ENCODE results near the gene PTPN21.
"Not testable (repeated sequence)": the region's sequence is repeated elsewhere in the genome, so short reads cannot be mapped to it uniquely, and the experiment has no call there.

The PTPN21 gene

GRCh38 chr14:88553886-88554456, 836 bp downstream of the PTPN21 start:
- Histone ChIP-seq H3K27ac (peak overlapping the region; percentile 53 to 93 (median 81)), H3K4me3 (peak overlapping the region; percentile 42 to 72 (median 54))

DNA sequence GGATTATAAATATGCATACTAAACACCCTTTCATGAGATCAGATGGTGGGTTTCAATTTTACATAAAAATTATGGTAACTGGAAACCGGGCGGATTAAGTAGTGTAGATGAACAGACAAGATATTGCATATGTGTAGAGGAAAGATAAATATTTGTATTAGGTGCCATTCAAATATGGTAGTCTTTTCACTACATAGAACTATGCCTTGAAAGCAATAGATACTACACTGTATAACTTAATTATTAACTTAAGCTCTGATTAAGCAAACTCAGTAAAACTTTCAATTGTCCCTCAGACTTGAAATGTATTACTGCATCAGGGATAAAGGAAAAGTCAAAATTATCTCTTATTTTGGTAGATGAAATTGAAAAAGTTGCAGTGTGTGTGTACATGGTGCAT, 1.9 kb downstream of the PTPN21 start:
- H3K4me3 ChIP-seq = no peak overlapping the region
- no peak overlapping the region for H3K27ac ChIP-seq

DNA sequence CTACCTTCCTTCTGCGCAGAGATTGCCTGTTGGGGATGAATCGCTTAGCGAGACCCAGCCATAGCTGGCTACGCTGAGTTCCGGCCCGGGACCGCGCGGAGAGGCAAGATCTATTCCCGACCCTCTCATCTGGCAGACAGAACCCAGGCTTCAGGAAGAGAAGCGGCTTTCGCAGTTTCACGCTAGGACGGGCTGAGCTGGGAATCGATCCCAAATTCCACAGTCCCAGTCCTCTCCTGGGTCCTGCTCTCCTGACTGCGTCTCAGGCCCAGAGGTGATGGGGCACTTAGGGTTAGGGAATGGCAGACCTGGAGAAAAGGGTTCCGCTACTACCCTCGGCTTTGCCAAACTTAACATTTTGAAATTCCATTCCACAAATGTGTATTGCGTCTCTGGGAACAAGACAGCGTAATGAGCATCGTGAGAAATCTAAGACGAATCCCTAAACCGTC, 2.8 kb downstream of the PTPN21 start:
- H3K27ac ChIP-seq = peak overlapping the region in 15 of 21 experiments; percentile 6 to 88 (median 62)

GRCh38 chr14:88551094-88551870, 3.5 kb downstream of the PTPN21 start:
- H3K27ac ChIP-seq = peak overlapping the region in 17 of 21 experiments; percentile 6 to 88 (median 53)
- H3K4me3 ChIP-seq = peak overlapping the region; percentile 37 to 70 (median 53)

More for the DNA sequence above, 2.8 kb downstream of the PTPN21 start:
- peak overlapping the region; percentile 37 to 70 (median 53) for H3K4me3 ChIP-seq

- Histone ChIP-seq H3K4me3 (no peak overlapping the region), H3K27ac (no peak overlapping the region)
Measured at GRCh38 chr14:88550078-88550477, 4.7 kb downstream of the PTPN21 start.

- H3K4me3 ChIP-seq = no peak overlapping the region
- H3K27ac ChIP-seq = no peak overlapping the region
Measured at GRCh38 chr14:88547386-88547780, 7.4 kb downstream of the PTPN21 start.

GRCh38 chr14:88546621-88547385, 8.0 kb downstream of the PTPN21 start:
- no peak overlapping the region for H3K27ac ChIP-seq
- H3K4me3 ChIP-seq = no peak overlapping the region

GRCh38 chr14:88545256-88545655, 9.6 kb downstream of the PTPN21 start:
- H3K4me3 ChIP-seq = no peak overlapping the region
- H3K27ac ChIP-seq = no peak overlapping the region

GRCh38 chr14:88542857-88543795, 11.7 kb downstream of the PTPN21 start:
- Histone ChIP-seq H3K27ac (no peak overlapping the region), H3K4me3 (no peak overlapping the region)

- no peak overlapping the region for H3K27ac ChIP-seq
- H3K4me3 ChIP-seq = no peak overlapping the region
Measured at GRCh38 chr14:88541324-88541723, 13.5 kb downstream of the PTPN21 start.

DNA sequence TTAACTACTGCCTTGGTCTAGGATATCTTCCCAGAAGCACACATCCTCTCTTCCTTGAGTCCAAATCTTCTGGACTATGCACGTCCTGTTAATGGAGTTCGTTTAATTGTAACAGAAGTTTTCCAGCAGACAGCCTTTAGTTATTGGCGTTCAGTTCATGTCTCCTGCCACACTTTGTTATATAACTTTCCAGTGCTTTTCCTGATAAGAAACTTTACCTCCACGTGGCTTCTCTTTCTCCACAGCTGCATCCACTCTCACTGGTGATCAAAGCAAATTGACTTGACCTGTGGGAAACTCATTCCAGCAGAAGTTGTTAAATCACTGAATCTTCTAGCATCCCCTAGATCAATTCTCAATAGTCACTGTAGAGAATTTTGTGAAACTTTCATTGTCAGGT, 19.0 kb downstream of the PTPN21 start:
- H3K27ac ChIP-seq = no peak overlapping the region
- no peak overlapping the region for H3K4me3 ChIP-seq

GRCh38 chr14:88535149-88535548, 19.7 kb downstream of the PTPN21 start:
- Histone ChIP-seq H3K27ac (peak overlapping the region in 1 of 21 experiments; percentile 42), H3K4me3 (no peak overlapping the region)

GRCh38 chr14:88533064-88533602, 21.7 kb downstream of the PTPN21 start:
- H3K27ac ChIP-seq = no peak overlapping the region
- no peak overlapping the region for H3K4me3 ChIP-seq

- not testable (repeated sequence) for H3K4me3 ChIP-seq, H3K27ac ChIP-seq
Measured at GRCh38 chr14:88529889-88530288, 24.9 kb downstream of the PTPN21 start.

DNA sequence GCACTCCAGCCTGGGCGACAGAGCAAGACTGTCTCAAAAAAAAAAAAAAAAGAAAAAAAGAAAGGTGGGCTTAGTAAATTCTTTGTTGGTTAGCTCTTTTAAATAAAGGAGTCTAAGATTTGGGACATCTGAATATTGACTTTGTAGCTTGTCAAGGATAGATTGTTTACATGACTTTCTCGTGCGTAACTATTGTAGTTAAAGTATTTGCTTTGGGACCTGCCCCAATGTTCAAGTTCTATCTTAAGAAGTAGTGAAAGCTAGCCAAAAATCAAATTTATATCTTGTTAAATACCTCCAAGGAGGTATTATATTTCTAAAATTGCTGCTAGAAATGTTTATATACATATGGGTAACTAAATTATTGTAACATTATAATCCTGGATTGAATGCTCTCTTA, 32.4 kb downstream of the PTPN21 start:
- no peak overlapping the region for H3K4me3 ChIP-seq
- no peak overlapping the region for H3K27ac ChIP-seq

GRCh38 chr14:88521818-88522217, 33.0 kb downstream of the PTPN21 start:
- H3K27ac ChIP-seq = no peak overlapping the region
- H3K4me3 ChIP-seq = no peak overlapping the region

- H3K27ac ChIP-seq = no peak overlapping the region
- H3K4me3 ChIP-seq = no peak overlapping the region
Measured at GRCh38 chr14:88519907-88520306, 34.9 kb downstream of the PTPN21 start.

GRCh38 chr14:88518592-88519512, 36.0 kb downstream of the PTPN21 start:
- no peak overlapping the region for H3K27ac ChIP-seq
- no peak overlapping the region for H3K4me3 ChIP-seq

All from skin epidermis (tissue), 12 donors.